Epithelial cell of proximal tubule (primary cell): ENCODE results near the gene SLC2A5. TPM values are rescaled to one million over a fixed set of nuclear protein-coding genes. Genes with fewer than 3 reads are reported as not detected.

Experiments
- DNase-seq: peaks from one replicate; pipeline ENCODE4 v3.0.0-alpha.2; 2011; ENCODE audit warnings: low read depth
- H3K4me3 ChIP-seq: 2 replicates; pipeline ENCODE4 v1.5.1; 2011; ENCODE audit warnings: low read depth, mild to moderate bottlenecking, low read length
- total RNA-seq: library from RNA; depleted of rRNA; stranded (reverse); fragments of >200 nt; gene quantifications from 2 replicates; pipeline ENCODE4 v1.2.3, GENCODE V29; 2015
- TF ChIP-seq, protein P1 (sequence below): conservative IDR thresholded peaks from 2 replicates; pipeline ENCODE4 v1.5.1; 2012; ENCODE audit warnings: low read depth, mild to moderate bottlenecking, low read length

The SLC2A5 gene
- total RNA-seq, 1 donor from 2014 or later, result not detected

DNA sequence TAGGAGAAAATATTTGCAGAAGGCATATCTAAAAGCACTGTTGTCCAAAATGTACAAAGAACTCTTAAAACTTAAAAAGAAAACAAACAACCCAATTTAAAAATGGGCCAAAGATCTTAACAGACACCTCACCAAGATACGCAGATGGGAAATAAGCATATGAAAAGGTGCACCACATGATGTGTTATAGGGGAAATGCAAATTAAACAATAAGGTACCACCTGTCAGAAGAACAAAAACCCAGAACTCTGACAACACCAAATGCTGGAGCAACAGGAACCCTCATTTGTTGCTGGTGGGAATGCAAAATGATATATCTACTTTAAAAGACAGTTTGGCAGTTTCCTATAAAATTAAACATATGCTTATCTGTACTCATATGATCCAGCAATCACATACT, 18.1 kb downstream of the SLC2A5 start:
- TF ChIP-seq, protein P1, sequence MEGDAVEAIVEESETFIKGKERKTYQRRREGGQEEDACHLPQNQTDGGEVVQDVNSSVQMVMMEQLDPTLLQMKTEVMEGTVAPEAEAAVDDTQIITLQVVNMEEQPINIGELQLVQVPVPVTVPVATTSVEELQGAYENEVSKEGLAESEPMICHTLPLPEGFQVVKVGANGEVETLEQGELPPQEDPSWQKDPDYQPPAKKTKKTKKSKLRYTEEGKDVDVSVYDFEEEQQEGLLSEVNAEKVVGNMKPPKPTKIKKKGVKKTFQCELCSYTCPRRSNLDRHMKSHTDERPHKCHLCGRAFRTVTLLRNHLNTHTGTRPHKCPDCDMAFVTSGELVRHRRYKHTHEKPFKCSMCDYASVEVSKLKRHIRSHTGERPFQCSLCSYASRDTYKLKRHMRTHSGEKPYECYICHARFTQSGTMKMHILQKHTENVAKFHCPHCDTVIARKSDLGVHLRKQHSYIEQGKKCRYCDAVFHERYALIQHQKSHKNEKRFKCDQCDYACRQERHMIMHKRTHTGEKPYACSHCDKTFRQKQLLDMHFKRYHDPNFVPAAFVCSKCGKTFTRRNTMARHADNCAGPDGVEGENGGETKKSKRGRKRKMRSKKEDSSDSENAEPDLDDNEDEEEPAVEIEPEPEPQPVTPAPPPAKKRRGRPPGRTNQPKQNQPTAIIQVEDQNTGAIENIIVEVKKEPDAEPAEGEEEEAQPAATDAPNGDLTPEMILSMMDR, result no peak
- H3K4me3 ChIP-seq, result no peak overlapping the region
- no peak for DNase-seq

DNA sequence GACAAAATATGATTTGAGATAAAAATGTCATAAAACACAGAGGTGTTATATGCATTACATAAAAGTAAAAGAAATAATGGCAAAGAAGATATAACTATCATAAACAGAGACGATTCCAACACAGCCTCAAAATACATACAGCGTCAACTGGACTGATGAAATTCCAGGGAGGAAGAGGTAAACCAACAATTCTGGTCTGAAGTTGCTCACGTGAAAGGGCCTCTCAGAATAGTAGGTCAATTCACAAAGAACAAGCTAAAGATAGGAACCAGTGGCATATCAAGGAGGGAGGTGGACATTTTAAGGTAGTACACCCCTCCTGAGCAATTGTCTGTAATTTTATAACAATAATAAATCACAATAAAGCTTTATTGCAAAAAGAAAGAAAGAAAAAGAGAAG, 18.6 kb downstream of the SLC2A5 start:
- H3K4me3 ChIP-seq, result no peak overlapping the region
- no peak for DNase-seq
- TF ChIP-seq, protein P1, result no peak

DNA sequence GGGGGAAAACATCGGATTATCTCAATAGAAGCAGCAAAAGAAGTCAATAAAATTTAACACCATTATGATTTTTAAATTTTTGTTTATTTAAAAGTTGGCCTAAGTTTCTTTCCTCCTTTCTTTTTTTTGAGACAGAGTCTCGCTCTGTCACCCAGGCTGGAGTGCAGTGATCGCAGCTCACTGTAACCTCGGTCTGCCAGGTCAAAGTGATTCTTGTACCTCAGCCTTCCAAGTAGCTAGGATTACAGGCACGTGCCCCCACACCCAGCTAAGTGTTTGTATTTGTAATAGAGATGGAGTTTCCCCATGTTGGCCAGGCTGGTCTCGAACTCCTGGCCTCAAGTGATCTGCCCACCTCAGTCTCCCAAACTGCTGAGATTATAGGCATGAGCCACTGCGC, 20.9 kb downstream of the SLC2A5 start:
- DNase-seq, result no peak
- TF ChIP-seq, protein P1, result no peak
- no peak overlapping the region for H3K4me3 ChIP-seq

DNA sequence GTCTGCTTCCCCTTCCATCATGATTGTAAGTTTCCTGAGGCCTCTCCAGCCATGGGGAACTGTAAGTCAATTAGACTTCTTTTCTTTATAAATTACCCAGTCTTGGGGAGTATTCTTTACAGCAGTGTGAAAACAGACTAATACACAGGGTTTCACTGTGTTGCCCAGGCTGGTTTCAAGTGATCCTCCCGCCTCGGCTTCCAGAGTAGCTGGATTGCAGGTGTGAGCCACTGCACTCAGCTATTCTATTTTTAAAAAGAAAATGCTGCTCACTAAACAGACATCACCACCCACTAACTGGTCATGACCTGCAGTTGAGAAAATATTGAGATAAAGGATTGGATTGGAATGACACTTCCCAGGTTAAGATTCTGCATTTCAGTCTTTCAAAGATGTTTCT, 22.4 kb downstream of the SLC2A5 start:
- DNase-seq, result no peak
- TF ChIP-seq, protein P1, result no peak
- no peak overlapping the region for H3K4me3 ChIP-seq

DNA sequence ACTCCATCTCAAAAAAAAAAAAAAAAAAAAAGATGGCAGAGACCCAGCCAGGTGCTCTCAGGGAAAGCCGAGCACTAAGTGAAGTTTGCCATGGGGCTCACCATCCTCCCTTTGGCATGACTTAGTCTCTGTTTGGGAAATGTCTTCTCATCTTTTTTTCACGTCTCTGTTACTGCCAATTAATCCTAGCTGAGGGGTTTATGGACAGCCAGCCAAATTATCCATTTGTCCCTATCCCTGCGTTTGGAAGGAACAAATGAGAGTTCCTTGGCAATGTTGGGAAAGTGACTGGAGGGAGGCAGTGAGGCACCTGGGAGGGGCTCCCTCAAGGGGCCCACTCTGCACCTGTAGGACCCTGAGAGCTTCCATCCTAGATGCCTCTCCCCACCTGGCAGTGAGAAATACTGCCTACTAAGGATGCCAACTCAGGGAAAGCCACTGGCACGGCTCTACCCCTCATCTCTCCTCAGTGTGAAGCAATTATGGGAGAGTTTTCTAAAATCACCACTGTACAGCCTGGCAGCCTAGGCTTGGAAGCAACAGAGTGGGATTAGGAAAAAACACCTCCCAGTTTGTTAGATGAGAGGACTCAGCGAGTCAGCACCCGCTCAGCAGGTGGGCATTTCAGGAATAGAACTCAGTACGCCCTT, 23.4 kb downstream of the SLC2A5 start:
- TF ChIP-seq, protein P1, result no peak
- H3K4me3 ChIP-seq, result no peak overlapping the region
- no peak for DNase-seq

DNA sequence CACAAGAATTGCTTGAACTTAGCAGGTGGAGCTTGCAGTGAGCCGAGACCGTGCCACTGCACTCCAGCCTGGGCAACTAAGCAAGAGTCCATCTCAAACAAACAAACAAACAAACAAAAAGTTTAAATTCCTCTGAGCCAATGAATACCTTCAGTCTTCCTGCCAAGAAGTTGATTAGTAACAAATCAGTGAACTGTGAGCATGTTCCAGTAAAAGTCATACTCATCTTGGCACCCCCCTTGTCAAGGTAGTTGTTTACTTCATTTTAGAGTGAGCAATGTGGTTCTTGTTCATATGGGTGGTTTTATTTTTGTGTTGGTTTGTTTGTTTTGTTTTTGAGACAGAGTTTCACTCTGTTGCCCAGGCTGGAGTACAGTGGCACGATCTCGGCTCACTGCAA, 25.2 kb downstream of the SLC2A5 start:
- H3K4me3 ChIP-seq, result no peak overlapping the region
- TF ChIP-seq, protein P1, result no peak
- peak; percentile 69 for DNase-seq

DNA sequence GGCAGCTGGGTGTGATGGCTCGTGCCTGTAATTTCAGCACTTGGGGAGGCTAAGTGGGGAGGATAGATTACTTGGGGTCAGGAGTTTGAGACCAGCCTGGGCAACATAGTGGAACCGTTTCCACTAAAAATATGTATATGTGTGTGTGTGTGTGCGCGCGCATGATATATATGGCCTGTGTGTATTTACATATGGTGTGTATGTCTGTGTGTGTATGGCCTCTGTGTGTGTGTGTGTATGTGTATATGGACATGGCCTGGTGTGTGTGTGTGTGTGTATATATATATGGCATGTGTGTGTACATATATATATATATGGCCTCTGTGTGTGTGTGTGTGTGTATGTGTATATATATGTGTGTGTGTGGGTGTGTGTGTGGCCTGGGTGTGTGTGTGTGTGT, 27.2 kb downstream of the SLC2A5 start:
- no peak for DNase-seq
- no peak overlapping the region for H3K4me3 ChIP-seq
- TF ChIP-seq, protein P1, result no peak
